T47D (cell line): Measurements from ENCODE around the gene ZC3H7A.
"Not testable (repeated sequence)": the region's sequence is repeated elsewhere in the genome, so short reads cannot be mapped to it uniquely, and the experiment has no call there.

Experiments used
- DNase-seq, 2 experiments: peaks; one replicate each; pipeline versions ENCODE4 v3.0.0 to v3.0.0-alpha.2; 2011 to 2012; ENCODE audit warnings: low read depth in 1 of 2, low spot score in 1 of 2
- JUND ChIP-seq: IDR thresholded peaks from 2 replicates; pipeline ENCODE4 v1.6.1; 2012; ENCODE audit warnings: low read depth
- in situ Hi-C: cut with HindIII; loops from 2 replicates; pipeline ENCODE4 v1.10.0; 2016; ENCODE audit warnings: low sequenced_read_pairs, low pct_unique_long_range_greater_than_20kb

ZC3H7A gene

GRCh38 chr16:11819798-11820197, 22.7 kb upstream of the ZC3H7A start:
- TF ChIP-seq JUND = no peak
- no peak for DNase-seq
- in situ Hi-C loops = no loop called here

GRCh38 chr16:11818970-11819369, 21.9 kb upstream of the ZC3H7A start:
- in situ Hi-C loops, DNase-seq: not testable (repeated sequence)

GRCh38 chr16:11816123-11816522, 19.1 kb upstream of the ZC3H7A start:
- TF ChIP-seq JUND = no peak
- DNase-seq = no peak
- in situ Hi-C loops = no loop called here

- in situ Hi-C loops, DNase-seq: not testable (repeated sequence)
These were observed 17.7 kb upstream of the ZC3H7A start for GRCh38 chr16:11814800-11815199.

- no peak for TF ChIP-seq JUND
- no peak for DNase-seq
- in situ Hi-C loops = no loop called here
These were observed 9.7 kb upstream of the ZC3H7A start for GRCh38 chr16:11806721-11807120.

- TF ChIP-seq JUND = no peak
- DNase-seq = no peak
- in situ Hi-C loops = no loop called here
These were observed 8.5 kb upstream of the ZC3H7A start for GRCh38 chr16:11805556-11805955.

GRCh38 chr16:11801481-11802021, 4.5 kb upstream of the ZC3H7A start:
- in situ Hi-C loops = no loop called here
- DNase-seq = no peak
- TF ChIP-seq JUND = no peak

- no peak for DNase-seq
- in situ Hi-C loops = no loop called here
- no peak for TF ChIP-seq JUND
These were observed 3.3 kb upstream of the ZC3H7A start for GRCh38 chr16:11800382-11800718.

- in situ Hi-C loops = no loop called here
- no peak for DNase-seq
- TF ChIP-seq JUND = no peak
These were observed 2.7 kb upstream of the ZC3H7A start for GRCh38 chr16:11799509-11800381.

GRCh38 chr16:11799017-11799381, 1.9 kb upstream of the ZC3H7A start:
- in situ Hi-C loops = no loop called here
- no peak for DNase-seq
- TF ChIP-seq JUND = no peak

- no peak for DNase-seq
- in situ Hi-C loops = no loop called here
- TF ChIP-seq JUND = no peak
These were observed 870 bp upstream of the ZC3H7A start for GRCh38 chr16:11797957-11798299.

GRCh38 chr16:11796227-11797165, 562 bp downstream of the ZC3H7A start:
- no peak for TF ChIP-seq JUND
- in situ Hi-C loops = no loop called here
- no peak for DNase-seq

- DNase-seq = no peak
- in situ Hi-C loops = no loop called here
- no peak for TF ChIP-seq JUND
These were observed 1.2 kb downstream of the ZC3H7A start for GRCh38 chr16:11795887-11796226.
